DOHH2 (cell line): ENCODE data around the gene CPNE2.

Experiments
- H3F3A ChIP-seq: fragments of 200-600 bp; sonication (generic), shearing (Covaris generic); 2 replicates; pipeline ENCODE4 v1.6.0; 2016; ENCODE audit warnings: antibody characterized with exemption, mild to moderate bottlenecking; ENCODE audit not compliant: control insufficient read depth, insufficient read depth
- H3K27ac ChIP-seq: fragments of 200-600 bp; sonication (generic); 2 replicates; pipeline ENCODE4 v1.5.1; 2014; ENCODE audit warnings: low read depth, mild to moderate bottlenecking, low read length, moderate library complexity
- H3K27me3 ChIP-seq: fragments of 200-600 bp; sonication (generic); 2 replicates; pipeline ENCODE4 v1.6.1; 2014; ENCODE audit warnings: mild to moderate bottlenecking, low read length, mixed read lengths; ENCODE audit not compliant: control insufficient read depth
- H3K36me3 ChIP-seq: fragments of 200-600 bp; sonication (generic); 2 replicates; pipeline ENCODE4 v1.6.1; 2014; ENCODE audit warnings: mild to moderate bottlenecking, low read length, moderate library complexity, mixed read lengths; ENCODE audit not compliant: control insufficient read depth
- H3K4me1 ChIP-seq: fragments of 200-600 bp; sonication (generic); 2 replicates; pipeline ENCODE4 v1.6.1; 2014; ENCODE audit warnings: mild to moderate bottlenecking, low read length, mixed read lengths; ENCODE audit not compliant: control insufficient read depth
- H3K4me2 ChIP-seq: fragments of 200-600 bp; sonication (generic); 2 replicates; pipeline ENCODE4 v1.6.0; 2014; ENCODE audit warnings: mild to moderate bottlenecking, low read length, moderate library complexity
- H3K4me3 ChIP-seq: fragments of 200-600 bp; sonication (generic); 2 replicates; pipeline ENCODE4 v1.5.1; 2014; ENCODE audit warnings: mild to moderate bottlenecking, low read length, mixed read lengths
- H3K79me2 ChIP-seq: fragments of 200-600 bp; sonication (generic); 2 replicates; pipeline ENCODE4 v1.6.1; 2014; ENCODE audit warnings: mild to moderate bottlenecking, low read length, mixed read lengths; ENCODE audit not compliant: control insufficient read depth
- H3K9me2 ChIP-seq: fragments of 200-600 bp; sonication (generic); replicated peaks from 2 replicates; pipeline ENCODE4 v1.6.1; 2014; ENCODE audit warnings: mild to moderate bottlenecking, low read length, mixed read lengths; ENCODE audit not compliant: control insufficient read depth
- H3K9me3 ChIP-seq: fragments of 200-600 bp; sonication (generic); 2 replicates; pipeline ENCODE4 v1.6.1; 2014; ENCODE audit warnings: antibody characterized with exemption, low read length, mixed read lengths; ENCODE audit not compliant: control insufficient read depth, insufficient read depth
- H4K20me1 ChIP-seq: fragments of 200-600 bp; sonication (generic); 2 replicates; pipeline ENCODE4 v1.6.0; 2014; ENCODE audit warnings: low read depth, mild to moderate bottlenecking, antibody characterized with exemption, low read length, moderate library complexity; ENCODE audit not compliant: control insufficient read depth, insufficient read depth
- CTCF ChIP-seq: fragments of 200-600 bp; sonication (generic); IDR thresholded peaks from one replicate; pipeline ENCODE4 v1.5.1; 2014; ENCODE audit warnings: antibody characterized with exemption, mild to moderate bottlenecking, low read depth, low read length; ENCODE audit not compliant: poor library complexity, severe bottlenecking
- EZH2phosphoT487 ChIP-seq: fragments of 200-600 bp; sonication (generic); IDR thresholded peaks from 2 replicates; pipeline ENCODE4 v1.6.1; 2017; ENCODE audit warnings: borderline replicate concordance, mild to moderate bottlenecking, antibody characterized with exemption, low read length, moderate library complexity, mixed read lengths

The CPNE2 gene

GRCh38 chr16:57054771-57055170 is 37.6 kb upstream of the CPNE2 start:
- H3K9me2 ChIP-seq, result no peaks in the 10 kb centered on the region
- no peaks in the 10 kb centered on the region for H3F3A ChIP-seq
- no peaks in the 10 kb centered on the region for H3K4me1 ChIP-seq
- no peak overlapping the region for H3K27ac ChIP-seq
- TF ChIP-seq EZH2phosphoT487 (no peak), CTCF (no peak)
- H3K79me2 ChIP-seq, result no peaks in the 10 kb centered on the region
- no peaks in the 10 kb centered on the region for H4K20me1 ChIP-seq
- no peaks in the 10 kb centered on the region for H3K9me3 ChIP-seq
- no peak overlapping the region for H3K4me2 ChIP-seq
- H3K27me3 ChIP-seq, result no peaks in the 10 kb centered on the region
- no peaks in the 10 kb centered on the region for H3K36me3 ChIP-seq
- H3K4me3 ChIP-seq, result no peak overlapping the region

- H3K79me2 ChIP-seq, result no peaks in the 10 kb centered on the region
- no peak for TF ChIP-seq EZH2phosphoT487
- TF ChIP-seq CTCF, result no peak
- H3K36me3 ChIP-seq, result no peaks in the 10 kb centered on the region
- no peaks in the 10 kb centered on the region for H3F3A ChIP-seq
- H4K20me1 ChIP-seq, result no peaks in the 10 kb centered on the region
- H3K9me2 ChIP-seq, result no peaks in the 10 kb centered on the region
- no peaks in the 10 kb centered on the region for H3K27me3 ChIP-seq
- no peak overlapping the region for H3K27ac ChIP-seq
- no peak overlapping the region for H3K4me3 ChIP-seq
- H3K9me3 ChIP-seq, result no peaks in the 10 kb centered on the region
- no peak overlapping the region for H3K4me2 ChIP-seq
- H3K4me1 ChIP-seq, result no peaks in the 10 kb centered on the region
These were observed 36.7 kb upstream of the CPNE2 start for GRCh38 chr16:57055671-57056070.

- H3K4me2 ChIP-seq, result no peak overlapping the region
- no peaks in the 10 kb centered on the region for H3K9me2 ChIP-seq
- H3K27ac ChIP-seq, result no peak overlapping the region
- H3K4me1 ChIP-seq, result no peaks in the 10 kb centered on the region; the same call in 1 of the 2 replicates
- no peak overlapping the region for H3K4me3 ChIP-seq
- no peaks in the 10 kb centered on the region for H4K20me1 ChIP-seq
- H3F3A ChIP-seq, result no peaks in the 10 kb centered on the region
- no peaks in the 10 kb centered on the region for H3K9me3 ChIP-seq
- no peaks in the 10 kb centered on the region for H3K79me2 ChIP-seq
- no peaks in the 10 kb centered on the region for H3K27me3 ChIP-seq
- no peak for TF ChIP-seq EZH2phosphoT487
- no peak for TF ChIP-seq CTCF
- H3K36me3 ChIP-seq, result no peaks in the 10 kb centered on the region
These were observed 34.0 kb upstream of the CPNE2 start for GRCh38 chr16:57058291-57058861.
